ENCODE results near the gene DCUN1D2. TPM values are rescaled to one million over a fixed set of nuclear protein-coding genes. Genes with fewer than 3 reads are reported as not detected.

DCUN1D2 gene
- total and polyA plus RNA-seq, 5 donors from 2014 or later, result 6.8 to 23.0 (median 9.3) TPM

DNA sequence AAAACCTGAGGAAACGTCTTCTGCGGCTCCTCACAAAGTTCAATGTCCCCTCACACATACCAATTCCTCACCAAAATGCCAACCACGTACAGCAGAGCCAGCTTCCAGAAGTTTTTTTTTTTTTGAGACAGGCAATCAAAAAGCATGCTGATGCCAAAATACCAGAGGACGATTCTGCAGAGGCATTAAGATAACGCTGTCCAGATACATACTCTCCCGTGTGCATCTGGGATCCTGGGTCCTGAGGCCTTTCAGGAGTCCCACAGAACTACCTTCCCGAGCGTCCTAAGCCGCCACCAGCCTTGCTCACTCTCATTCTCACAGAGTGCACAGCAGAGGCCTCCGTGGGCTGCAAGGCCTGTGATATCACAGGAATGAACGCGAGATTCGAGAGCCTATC lies 5.0 kb downstream of the DCUN1D2 start:
- H3K4me3 Mint-ChIP-seq, result peak overlapping the region in 1 of 4 donors; percentile 22
- no peak for ATAC-seq (ENCODE audit: low read depth in 2 of 2)
- peaks cover 11% of the 10 kb centered on the region for H3K36me3 Mint-ChIP-seq
- no peak for DNase-seq
- Histone ChIP-seq H3K36me3 (ENCODE audit: control insufficient read depth, insufficient read depth, low read length) (peaks cover 8% of the 10 kb centered on the region), H3K27me3 (ENCODE audit: control insufficient read depth, insufficient read depth, low read length) (no peaks in the 10 kb centered on the region), H3K4me1 (ENCODE audit: control insufficient read depth, insufficient read depth, low read length, poor library complexity, severe bottlenecking) (peaks cover 12% of the 10 kb centered on the region), H3K4me3 (ENCODE audit: low read depth, low read length) (no peak overlapping the region), H3K9me3 (ENCODE audit: control insufficient read depth in 2 of 2, low read length in 2 of 2) (no peaks in the 10 kb centered on the region), H3K27ac (ENCODE audit: insufficient read depth, low read length, poor library complexity, severe bottlenecking) (no peak overlapping the region)
- no peaks in the 10 kb centered on the region for H3K9me3 Mint-ChIP-seq
- H3K27me3 Mint-ChIP-seq, result no peaks in the 10 kb centered on the region
- H3K4me1 Mint-ChIP-seq, result peaks cover 32 to 54% (median 38%) of the 10 kb centered on the region in 4 donors
- H3K27ac Mint-ChIP-seq, result peak overlapping the region in 1 of 3 donors; percentile 25

GRCh38 chr13:113483504-113484293 lies 6.8 kb downstream of the DCUN1D2 start:
- H3K27me3 ChIP-seq (ENCODE audit: control insufficient read depth, insufficient read depth, low read length), result no peaks in the 10 kb centered on the region
- H3K27ac Mint-ChIP-seq, result no peak overlapping the region
- no peaks in the 10 kb centered on the region for H3K4me1 ChIP-seq (ENCODE audit: control insufficient read depth, insufficient read depth, low read length, poor library complexity, severe bottlenecking)
- H3K4me3 Mint-ChIP-seq, result peak overlapping the region in 2 of 4 donors; percentile 52 to 77
- peaks cover 24 to 40% (median 30%) of the 10 kb centered on the region in 4 donors for H3K4me1 Mint-ChIP-seq
- DNase-seq (no peak), ATAC-seq (ENCODE audit: low read depth in 2 of 2) (no peak)
- H3K27me3 Mint-ChIP-seq, result no peaks in the 10 kb centered on the region
- H3K4me3 ChIP-seq (ENCODE audit: low read depth, low read length), result no peak overlapping the region
- peaks cover 16% of the 10 kb centered on the region for H3K36me3 Mint-ChIP-seq
- no peak overlapping the region for H3K27ac ChIP-seq (ENCODE audit: insufficient read depth, low read length, poor library complexity, severe bottlenecking)
- H3K9me3 ChIP-seq (ENCODE audit: control insufficient read depth in 2 of 2, low read length in 2 of 2), result no peaks in the 10 kb centered on the region
- no peaks in the 10 kb centered on the region for H3K9me3 Mint-ChIP-seq
- peaks cover 24% of the 10 kb centered on the region for H3K36me3 ChIP-seq (ENCODE audit: control insufficient read depth, insufficient read depth, low read length)

DNA sequence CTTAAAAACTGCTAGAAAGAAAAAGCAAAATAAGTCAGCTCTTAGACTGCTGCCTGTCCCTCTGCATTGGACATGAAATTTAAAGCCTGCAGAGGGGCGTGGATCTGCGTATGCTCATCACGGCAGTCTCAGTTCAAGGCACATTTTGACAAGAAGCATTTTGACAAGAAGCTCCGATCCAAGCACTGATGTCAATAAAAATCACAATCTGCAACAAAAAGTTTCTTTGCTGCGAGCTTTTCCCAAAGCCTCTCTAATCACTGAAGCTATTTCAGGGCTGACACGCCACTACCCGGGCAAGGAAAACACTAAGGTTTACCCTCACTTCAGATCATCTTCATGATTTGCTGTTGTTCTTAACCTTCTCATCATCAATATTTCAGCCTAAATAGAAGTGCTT lies 7.4 kb downstream of the DCUN1D2 start:
- Histone ChIP-seq H3K27me3 (ENCODE audit: control insufficient read depth, insufficient read depth, low read length) (no peaks in the 10 kb centered on the region), H3K9me3 (ENCODE audit: control insufficient read depth in 2 of 2, low read length in 2 of 2) (no peaks in the 10 kb centered on the region), H3K4me3 (ENCODE audit: low read depth, low read length) (no peak overlapping the region), H3K36me3 (ENCODE audit: control insufficient read depth, insufficient read depth, low read length) (peaks cover 27% of the 10 kb centered on the region), H3K4me1 (ENCODE audit: control insufficient read depth, insufficient read depth, low read length, poor library complexity, severe bottlenecking) (no peaks in the 10 kb centered on the region), H3K27ac (ENCODE audit: insufficient read depth, low read length, poor library complexity, severe bottlenecking) (no peak overlapping the region)
- ATAC-seq (ENCODE audit: low read depth in 2 of 2) (no peak), DNase-seq (no peak)
- Mint-ChIP-seq H3K27me3 (no peaks in the 10 kb centered on the region), H3K9me3 (no peaks in the 10 kb centered on the region), H3K4me3 (peak overlapping the region in 1 of 4 donors; percentile 52), H3K27ac (no peak overlapping the region), H3K36me3 (peaks cover 22% of the 10 kb centered on the region), H3K4me1 (peaks cover 21 to 33% (median 25%) of the 10 kb centered on the region in 4 donors)

- H3K27ac Mint-ChIP-seq, result no peak overlapping the region
- Histone ChIP-seq H3K27me3 (ENCODE audit: control insufficient read depth, insufficient read depth, low read length) (no peaks in the 10 kb centered on the region), H3K27ac (ENCODE audit: insufficient read depth, low read length, poor library complexity, severe bottlenecking) (no peak overlapping the region), H3K9me3 (ENCODE audit: control insufficient read depth in 2 of 2, low read length in 2 of 2) (no peaks in the 10 kb centered on the region), H3K4me1 (ENCODE audit: control insufficient read depth, insufficient read depth, low read length, poor library complexity, severe bottlenecking) (no peaks in the 10 kb centered on the region), H3K36me3 (ENCODE audit: control insufficient read depth, insufficient read depth, low read length) (peaks cover 49% of the 10 kb centered on the region), H3K4me3 (ENCODE audit: low read depth, low read length) (no peak overlapping the region)
- H3K4me1 Mint-ChIP-seq, result peaks cover 3 to 19% (median 8%) of the 10 kb centered on the region in 4 donors
- no peaks in the 10 kb centered on the region for H3K9me3 Mint-ChIP-seq
- H3K27me3 Mint-ChIP-seq, result no peaks in the 10 kb centered on the region
- peaks cover 50% of the 10 kb centered on the region for H3K36me3 Mint-ChIP-seq
- no peak overlapping the region for H3K4me3 Mint-ChIP-seq
- no peak for ATAC-seq (ENCODE audit: low read depth in 2 of 2)
- DNase-seq, result no peak
Observed at GRCh38 chr13:113479179-113479578, 11.3 kb downstream of the DCUN1D2 start.

GRCh38 chr13:113477724-113478123 lies 12.8 kb downstream of the DCUN1D2 start:
- peaks cover 48% of the 10 kb centered on the region for H3K36me3 Mint-ChIP-seq
- H3K9me3 Mint-ChIP-seq, result no peaks in the 10 kb centered on the region
- H3K4me1 Mint-ChIP-seq, result peaks cover 0 to 19% (median 5%) of the 10 kb centered on the region in 4 donors

GRCh38 chr13:113476811-113477210 lies 13.7 kb downstream of the DCUN1D2 start:
- ATAC-seq (ENCODE audit: low read depth in 2 of 2), result no peak
- H3K36me3 ChIP-seq (ENCODE audit: control insufficient read depth, insufficient read depth, low read length), result peaks cover 43% of the 10 kb centered on the region
- no peak overlapping the region for H3K27ac ChIP-seq (ENCODE audit: insufficient read depth, low read length, poor library complexity, severe bottlenecking)
- H3K4me3 ChIP-seq (ENCODE audit: low read depth, low read length), result no peak overlapping the region
- no peak overlapping the region for H3K27ac Mint-ChIP-seq
- no peaks in the 10 kb centered on the region for H3K9me3 Mint-ChIP-seq
- no peaks in the 10 kb centered on the region for H3K9me3 ChIP-seq (ENCODE audit: control insufficient read depth in 2 of 2, low read length in 2 of 2)
- H3K4me3 Mint-ChIP-seq, result no peak overlapping the region
- peaks cover 0 to 13% (median 1%) of the 10 kb centered on the region in 4 donors for H3K4me1 Mint-ChIP-seq
- no peaks in the 10 kb centered on the region for H3K27me3 ChIP-seq (ENCODE audit: control insufficient read depth, insufficient read depth, low read length)
- H3K27me3 Mint-ChIP-seq, result no peaks in the 10 kb centered on the region
- H3K36me3 Mint-ChIP-seq, result peaks cover 50% of the 10 kb centered on the region
- no peaks in the 10 kb centered on the region for H3K4me1 ChIP-seq (ENCODE audit: control insufficient read depth, insufficient read depth, low read length, poor library complexity, severe bottlenecking)
- no peak for DNase-seq

More at GRCh38 chr13:113477724-113478123, 12.8 kb downstream of the DCUN1D2 start:
- Histone ChIP-seq H3K36me3 (ENCODE audit: control insufficient read depth, insufficient read depth, low read length) (peaks cover 43% of the 10 kb centered on the region), H3K27me3 (ENCODE audit: control insufficient read depth, insufficient read depth, low read length) (no peaks in the 10 kb centered on the region), H3K4me1 (ENCODE audit: control insufficient read depth, insufficient read depth, low read length, poor library complexity, severe bottlenecking) (no peaks in the 10 kb centered on the region), H3K9me3 (ENCODE audit: control insufficient read depth in 2 of 2, low read length in 2 of 2) (no peaks in the 10 kb centered on the region), H3K4me3 (ENCODE audit: low read depth, low read length) (no peak overlapping the region), H3K27ac (ENCODE audit: insufficient read depth, low read length, poor library complexity, severe bottlenecking) (no peak overlapping the region)
- ATAC-seq (ENCODE audit: low read depth in 2 of 2), result no peak
- Mint-ChIP-seq H3K4me3 (no peak overlapping the region), H3K27ac (no peak overlapping the region), H3K27me3 (no peaks in the 10 kb centered on the region)
- DNase-seq, result no peak

GRCh38 chr13:113475911-113476310 lies 14.6 kb downstream of the DCUN1D2 start:
- DNase-seq, result no peak
- Histone ChIP-seq H3K9me3 (ENCODE audit: control insufficient read depth in 2 of 2, low read length in 2 of 2) (no peaks in the 10 kb centered on the region), H3K4me1 (ENCODE audit: control insufficient read depth, insufficient read depth, low read length, poor library complexity, severe bottlenecking) (no peaks in the 10 kb centered on the region), H3K4me3 (ENCODE audit: low read depth, low read length) (no peak overlapping the region), H3K27me3 (ENCODE audit: control insufficient read depth, insufficient read depth, low read length) (no peaks in the 10 kb centered on the region), H3K36me3 (ENCODE audit: control insufficient read depth, insufficient read depth, low read length) (peaks cover 43% of the 10 kb centered on the region), H3K27ac (ENCODE audit: insufficient read depth, low read length, poor library complexity, severe bottlenecking) (no peak overlapping the region)
- Mint-ChIP-seq H3K27me3 (no peaks in the 10 kb centered on the region), H3K4me3 (no peak overlapping the region), H3K27ac (no peak overlapping the region), H3K9me3 (no peaks in the 10 kb centered on the region), H3K4me1 (peaks cover 0 to 13% (median 3%) of the 10 kb centered on the region in 4 donors), H3K36me3 (peaks cover 58% of the 10 kb centered on the region)
- ATAC-seq (ENCODE audit: low read depth in 2 of 2), result no peak

GRCh38 chr13:113475280-113475679 lies 15.2 kb downstream of the DCUN1D2 start:
- H3K36me3 ChIP-seq (ENCODE audit: control insufficient read depth, insufficient read depth, low read length), result peaks cover 44% of the 10 kb centered on the region
- Mint-ChIP-seq H3K27ac (no peak overlapping the region), H3K4me1 (peaks cover 0 to 9% (median 2%) of the 10 kb centered on the region in 4 donors), H3K9me3 (no peaks in the 10 kb centered on the region), H3K36me3 (peaks cover 56% of the 10 kb centered on the region), H3K27me3 (no peaks in the 10 kb centered on the region), H3K4me3 (no peak overlapping the region)
- no peaks in the 10 kb centered on the region for H3K4me1 ChIP-seq (ENCODE audit: control insufficient read depth, insufficient read depth, low read length, poor library complexity, severe bottlenecking)
- H3K9me3 ChIP-seq (ENCODE audit: control insufficient read depth in 2 of 2, low read length in 2 of 2), result no peaks in the 10 kb centered on the region
- no peak for ATAC-seq (ENCODE audit: low read depth in 2 of 2)
- H3K27ac ChIP-seq (ENCODE audit: insufficient read depth, low read length, poor library complexity, severe bottlenecking), result no peak overlapping the region
- H3K4me3 ChIP-seq (ENCODE audit: low read depth, low read length), result no peak overlapping the region
- no peak for DNase-seq
- H3K27me3 ChIP-seq (ENCODE audit: control insufficient read depth, insufficient read depth, low read length), result no peaks in the 10 kb centered on the region

All from CD4-positive, CD25-positive, alpha-beta regulatory T cell (primary cell).